GM19463 (cell line): Measurements from ENCODE around the gene SMG7.
"Not testable (repeated sequence)": the region's sequence is repeated elsewhere in the genome, so short reads cannot be mapped to it uniquely, and the experiment has no call there.

ENCODE experiments used
- ATAC-seq: cut with Tn5 transposase; IDR thresholded peaks from one replicate; pipeline ENCODE4 v1.9.1; 2021; ENCODE audit warnings: mild to moderate bottlenecking, moderate library complexity; ENCODE audit not compliant: unreplicated experiment

Gene SMG7

GRCh38 chr1:183472488-183473216, at the start of gene SMG7:
Gene SMG7, plus strand, starts transcription at chr1:183472499. Its CDS starts 122 bp downstream, at chr1:183472621.
- peak; percentile 14 for ATAC-seq

GRCh38 chr1:183423541-183423940, 48.8 kb upstream of the SMG7 start:
- no peak for ATAC-seq

- no peak for ATAC-seq
Observed at GRCh38 chr1:183424691-183425090, 47.6 kb upstream of the SMG7 start.

- not testable (repeated sequence) for ATAC-seq
Observed at GRCh38 chr1:183427591-183427990, 44.7 kb upstream of the SMG7 start.

- ATAC-seq, result no peak
Observed at GRCh38 chr1:183431840-183432547, 40.3 kb upstream of the SMG7 start.

GRCh38 chr1:183432548-183432875, 39.8 kb upstream of the SMG7 start:
- no peak for ATAC-seq

GRCh38 chr1:183433703-183434102, 38.6 kb upstream of the SMG7 start:
- ATAC-seq, result no peak

- no peak for ATAC-seq
Observed at GRCh38 chr1:183435497-183435896, 36.8 kb upstream of the SMG7 start.

GRCh38 chr1:183438060-183438459, 34.2 kb upstream of the SMG7 start:
- ATAC-seq, result no peak

- no peak for ATAC-seq
Observed at GRCh38 chr1:183443011-183443410, 29.3 kb upstream of the SMG7 start.

GRCh38 chr1:183443466-183443865, 28.8 kb upstream of the SMG7 start:
- no peak for ATAC-seq

- ATAC-seq, result no peak
Observed at GRCh38 chr1:183444243-183444642, 28.1 kb upstream of the SMG7 start.

- ATAC-seq, result no peak
Observed at GRCh38 chr1:183449223-183449770, 23.0 kb upstream of the SMG7 start.

GRCh38 chr1:183450093-183450492, 22.2 kb upstream of the SMG7 start:
- no peak for ATAC-seq

- ATAC-seq, result no peak
Observed at GRCh38 chr1:183454377-183454776, 17.9 kb upstream of the SMG7 start.

- ATAC-seq, result no peak
Observed at GRCh38 chr1:183456826-183457225, 15.5 kb upstream of the SMG7 start.

GRCh38 chr1:183457449-183457848, 14.8 kb upstream of the SMG7 start:
- no peak for ATAC-seq

GRCh38 chr1:183460596-183460995, 11.7 kb upstream of the SMG7 start:
- no peak for ATAC-seq

- ATAC-seq, result no peak
Observed at GRCh38 chr1:183461350-183461749, 10.9 kb upstream of the SMG7 start.

- ATAC-seq, result no peak
Observed at GRCh38 chr1:183463566-183463965, 8.7 kb upstream of the SMG7 start.

- no peak for ATAC-seq
Observed at GRCh38 chr1:183466781-183467180, 5.5 kb upstream of the SMG7 start.

GRCh38 chr1:183467687-183468086, 4.6 kb upstream of the SMG7 start:
- ATAC-seq, result no peak
